ENCODE results near the gene B3GNT8. TPM values are rescaled to one million over a fixed set of nuclear protein-coding genes. Genes with fewer than 3 reads are reported as not detected.

The B3GNT8 gene
- total and polyA plus RNA-seq, 9 of the 15 experiments (the other 6 are each of a cell fraction or from before 2014, with no cell fraction given): 0.11 to 2.9 (median 0.65) TPM; not detected in 2

DNA sequence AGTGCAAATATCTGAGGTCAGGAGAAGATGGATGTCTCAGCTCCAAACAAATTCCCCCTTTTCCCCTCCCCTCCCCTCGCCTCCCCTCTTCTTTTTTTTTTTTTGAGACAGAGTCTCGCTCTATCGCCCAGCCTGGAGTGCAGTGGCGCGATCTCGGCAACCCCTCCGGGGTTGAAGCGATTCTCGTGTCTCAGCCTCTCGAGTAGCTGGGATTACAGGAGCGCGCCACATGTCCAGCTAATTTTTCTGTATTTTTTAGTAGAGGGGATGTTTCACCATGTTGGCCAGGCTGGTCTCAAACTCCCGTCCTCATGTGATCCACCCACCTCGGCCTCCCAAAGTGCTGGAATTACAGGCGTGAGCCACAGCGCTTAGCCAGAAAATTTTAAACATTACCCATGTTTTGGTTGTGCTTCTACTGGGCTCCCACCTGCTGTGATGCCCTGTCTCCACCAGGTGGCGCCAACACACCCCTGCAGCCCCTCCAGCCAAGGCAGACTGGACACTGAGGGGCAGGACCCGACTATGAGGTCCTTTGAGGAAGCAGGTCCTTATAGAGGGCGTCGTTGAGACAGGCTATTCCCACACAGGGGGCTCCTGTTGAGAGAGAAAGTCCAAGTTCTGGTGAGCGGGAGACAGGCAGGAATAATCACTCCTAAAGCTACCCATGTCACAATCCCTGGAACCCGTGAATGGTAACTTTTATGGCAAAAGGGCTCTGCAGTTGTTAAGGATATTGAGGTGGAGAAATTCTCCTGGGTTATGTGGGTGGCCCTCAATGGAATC lies 22.1 kb upstream of the B3GNT8 start (continued):
- TF ChIP-seq, protein P1, sequence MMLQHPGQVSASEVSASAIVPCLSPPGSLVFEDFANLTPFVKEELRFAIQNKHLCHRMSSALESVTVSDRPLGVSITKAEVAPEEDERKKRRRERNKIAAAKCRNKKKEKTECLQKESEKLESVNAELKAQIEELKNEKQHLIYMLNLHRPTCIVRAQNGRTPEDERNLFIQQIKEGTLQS (IDR thresholded peaks at IDR 0.05): no peak
- TF ChIP-seq, protein P1 (CRISPR knock-in tag; conservative IDR thresholded peaks at IDR 0.05): no peak
- TF ChIP-seq, protein P2, sequence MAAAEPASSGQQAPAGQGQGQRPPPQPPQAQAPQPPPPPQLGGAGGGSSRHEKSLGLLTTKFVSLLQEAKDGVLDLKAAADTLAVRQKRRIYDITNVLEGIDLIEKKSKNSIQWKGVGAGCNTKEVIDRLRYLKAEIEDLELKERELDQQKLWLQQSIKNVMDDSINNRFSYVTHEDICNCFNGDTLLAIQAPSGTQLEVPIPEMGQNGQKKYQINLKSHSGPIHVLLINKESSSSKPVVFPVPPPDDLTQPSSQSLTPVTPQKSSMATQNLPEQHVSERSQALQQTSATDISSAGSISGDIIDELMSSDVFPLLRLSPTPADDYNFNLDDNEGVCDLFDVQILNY (CRISPR knock-in tag; IDR thresholded peaks at IDR 0.05): no peak
- TF ChIP-seq, protein P3, sequence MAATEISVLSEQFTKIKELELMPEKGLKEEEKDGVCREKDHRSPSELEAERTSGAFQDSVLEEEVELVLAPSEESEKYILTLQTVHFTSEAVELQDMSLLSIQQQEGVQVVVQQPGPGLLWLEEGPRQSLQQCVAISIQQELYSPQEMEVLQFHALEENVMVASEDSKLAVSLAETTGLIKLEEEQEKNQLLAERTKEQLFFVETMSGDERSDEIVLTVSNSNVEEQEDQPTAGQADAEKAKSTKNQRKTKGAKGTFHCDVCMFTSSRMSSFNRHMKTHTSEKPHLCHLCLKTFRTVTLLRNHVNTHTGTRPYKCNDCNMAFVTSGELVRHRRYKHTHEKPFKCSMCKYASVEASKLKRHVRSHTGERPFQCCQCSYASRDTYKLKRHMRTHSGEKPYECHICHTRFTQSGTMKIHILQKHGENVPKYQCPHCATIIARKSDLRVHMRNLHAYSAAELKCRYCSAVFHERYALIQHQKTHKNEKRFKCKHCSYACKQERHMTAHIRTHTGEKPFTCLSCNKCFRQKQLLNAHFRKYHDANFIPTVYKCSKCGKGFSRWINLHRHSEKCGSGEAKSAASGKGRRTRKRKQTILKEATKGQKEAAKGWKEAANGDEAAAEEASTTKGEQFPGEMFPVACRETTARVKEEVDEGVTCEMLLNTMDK (IDR thresholded peaks at IDR 0.05; ENCODE audit: borderline replicate concordance, insufficient read depth, low read depth, low read length, poor library complexity, severe bottlenecking): no peak
- TF ChIP-seq, protein P4, sequence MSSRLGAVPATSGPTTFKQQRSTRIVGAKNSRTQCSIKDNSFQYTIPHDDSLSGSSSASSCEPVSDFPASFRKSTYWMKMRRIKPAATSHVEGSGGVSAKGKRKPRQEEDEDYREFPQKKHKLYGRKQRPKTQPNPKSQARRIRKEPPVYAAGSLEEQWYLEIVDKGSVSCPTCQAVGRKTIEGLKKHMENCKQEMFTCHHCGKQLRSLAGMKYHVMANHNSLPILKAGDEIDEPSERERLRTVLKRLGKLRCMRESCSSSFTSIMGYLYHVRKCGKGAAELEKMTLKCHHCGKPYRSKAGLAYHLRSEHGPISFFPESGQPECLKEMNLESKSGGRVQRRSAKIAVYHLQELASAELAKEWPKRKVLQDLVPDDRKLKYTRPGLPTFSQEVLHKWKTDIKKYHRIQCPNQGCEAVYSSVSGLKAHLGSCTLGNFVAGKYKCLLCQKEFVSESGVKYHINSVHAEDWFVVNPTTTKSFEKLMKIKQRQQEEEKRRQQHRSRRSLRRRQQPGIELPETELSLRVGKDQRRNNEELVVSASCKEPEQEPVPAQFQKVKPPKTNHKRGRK (tag; IDR thresholded peaks at IDR 0.05): no peak
- no peak for TF ChIP-seq RCOR1 (IDR thresholded peaks at IDR 0.05; ENCODE audit: borderline replicate concordance in 1 of 2, low read depth in 2 of 2, low read length in 2 of 2)
- TF ChIP-seq, protein P5, sequence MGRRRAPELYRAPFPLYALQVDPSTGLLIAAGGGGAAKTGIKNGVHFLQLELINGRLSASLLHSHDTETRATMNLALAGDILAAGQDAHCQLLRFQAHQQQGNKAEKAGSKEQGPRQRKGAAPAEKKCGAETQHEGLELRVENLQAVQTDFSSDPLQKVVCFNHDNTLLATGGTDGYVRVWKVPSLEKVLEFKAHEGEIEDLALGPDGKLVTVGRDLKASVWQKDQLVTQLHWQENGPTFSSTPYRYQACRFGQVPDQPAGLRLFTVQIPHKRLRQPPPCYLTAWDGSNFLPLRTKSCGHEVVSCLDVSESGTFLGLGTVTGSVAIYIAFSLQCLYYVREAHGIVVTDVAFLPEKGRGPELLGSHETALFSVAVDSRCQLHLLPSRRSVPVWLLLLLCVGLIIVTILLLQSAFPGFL (CRISPR knock-in tag; IDR thresholded peaks at IDR 0.05): no peak
- TF ChIP-seq ZNF24 (IDR thresholded peaks at IDR 0.05): no peak
- TF ChIP-seq RBM25 (IDR thresholded peaks at IDR 0.05; ENCODE audit: low read depth, low read length, severe bottlenecking): no peak
- no peak for TF ChIP-seq SMAD1 (IDR thresholded peaks at IDR 0.05; ENCODE audit: low read depth, low read length, partially characterized antibody)
- TF ChIP-seq, protein P6, sequence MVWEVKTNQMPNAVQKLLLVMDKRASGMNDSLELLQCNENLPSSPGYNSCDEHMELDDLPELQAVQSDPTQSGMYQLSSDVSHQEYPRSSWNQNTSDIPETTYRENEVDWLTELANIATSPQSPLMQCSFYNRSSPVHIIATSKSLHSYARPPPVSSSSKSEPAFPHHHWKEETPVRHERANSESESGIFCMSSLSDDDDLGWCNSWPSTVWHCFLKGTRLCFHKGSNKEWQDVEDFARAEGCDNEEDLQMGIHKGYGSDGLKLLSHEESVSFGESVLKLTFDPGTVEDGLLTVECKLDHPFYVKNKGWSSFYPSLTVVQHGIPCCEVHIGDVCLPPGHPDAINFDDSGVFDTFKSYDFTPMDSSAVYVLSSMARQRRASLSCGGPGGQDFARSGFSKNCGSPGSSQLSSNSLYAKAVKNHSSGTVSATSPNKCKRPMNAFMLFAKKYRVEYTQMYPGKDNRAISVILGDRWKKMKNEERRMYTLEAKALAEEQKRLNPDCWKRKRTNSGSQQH (CRISPR knock-in tag; IDR thresholded peaks at IDR 0.05): no peak
- no peak for TF ChIP-seq MED1 (CRISPR knock-in tag; IDR thresholded peaks at IDR 0.05; ENCODE audit: borderline replicate concordance)
- TF ChIP-seq JUNB (CRISPR knock-in tag; conservative IDR thresholded peaks at IDR 0.05): no peak
- TF ChIP-seq MCM2 (IDR thresholded peaks at IDR 0.05; ENCODE audit: low read depth): no peak
- TF ChIP-seq L3MBTL2 (IDR thresholded peaks at IDR 0.05): peak; percentile 49; the same call in 1 of the 2 replicates
- no peak for TF ChIP-seq HOXB6 (CRISPR knock-in tag; IDR thresholded peaks at IDR 0.05; ENCODE audit: borderline replicate concordance)

Measured in K562 (cell line).